ENCODE measurements around the gene TMEM174. TPM values are rescaled to one million over a fixed set of nuclear protein-coding genes. Genes with fewer than 3 reads are reported as not detected.
A peak's percentile ranks its signal among the peaks of the same experiment; 100 is the strongest.

Gene TMEM174
- total and polyA plus RNA-seq, 2 donors (not counting 1 experiment from before 2014, with no cell fraction given) = not detected

- no peaks in the 10 kb centered on the region for H3K9me3 ChIP-seq (ENCODE audit: control insufficient read depth, insufficient read depth, low read depth, low read length)
- DNase-seq (ENCODE audit: low read depth in 2 of 2) = peak in 1 of 2 donors; percentile 6
- H3K4me3 ChIP-seq (replicated peaks in 1 of 4; ENCODE audit: control extremely low read depth in 1 of 4, insufficient read depth in 1 of 4, low read depth in 3 of 4, low read length in 4 of 4) = no peak overlapping the region
- H4K20me1 ChIP-seq (ENCODE audit: control insufficient read depth, extremely low read depth, insufficient read depth, low read length) = no peaks in the 10 kb centered on the region
- TF ChIP-seq EZH2 (IDR thresholded peaks at IDR 0.05; ENCODE audit: low read length, missing control alignments) = no peak
- TF ChIP-seq CTCF (conservative IDR thresholded peaks at IDR 0.05 in 1 of 2, IDR thresholded peaks at IDR 0.05 in 1 of 2; ENCODE audit: low read depth in 1 of 2, low read length in 2 of 2) = no peak
- H3K9ac ChIP-seq (ENCODE audit: insufficient read depth, low read length) = no peak overlapping the region
- H3K27me3 ChIP-seq (ENCODE audit: control insufficient read depth, insufficient read depth, low read length) = peaks cover 13% of the 10 kb centered on the region
- H3K4me1 ChIP-seq (ENCODE audit: control insufficient read depth, extremely low read depth, insufficient read depth, low read length) = no peaks in the 10 kb centered on the region
- no peaks in the 10 kb centered on the region for H3K36me3 ChIP-seq (ENCODE audit: control insufficient read depth, insufficient read depth, low read length)
- H3K79me2 ChIP-seq (ENCODE audit: control insufficient read depth, insufficient read depth, low read length) = no peaks in the 10 kb centered on the region
- H2AFZ ChIP-seq (ENCODE audit: low read length) = no peak overlapping the region
- no peak overlapping the region for H3K4me2 ChIP-seq (ENCODE audit: extremely low read depth, insufficient read depth, low read length)
- no peak overlapping the region for H3K27ac ChIP-seq (ENCODE audit: insufficient read depth, low read length)
Measured at GRCh38 chr5:73143716-73144115, 29.3 kb upstream of the TMEM174 start.

GRCh38 chr5:73149540-73149939 is 23.5 kb upstream of the TMEM174 start:
- H3K79me2 ChIP-seq (ENCODE audit: control insufficient read depth, insufficient read depth, low read length) = no peaks in the 10 kb centered on the region
- H3K27ac ChIP-seq (ENCODE audit: insufficient read depth, low read length) = no peak overlapping the region
- DNase-seq (ENCODE audit: low read depth in 2 of 2) = no peak
- H2AFZ ChIP-seq (ENCODE audit: low read length) = no peak overlapping the region
- H3K27me3 ChIP-seq (ENCODE audit: control insufficient read depth, insufficient read depth, low read length) = peaks cover 12% of the 10 kb centered on the region
- no peak overlapping the region for H3K4me2 ChIP-seq (ENCODE audit: extremely low read depth, insufficient read depth, low read length)
- no peaks in the 10 kb centered on the region for H3K9me3 ChIP-seq (ENCODE audit: control insufficient read depth, insufficient read depth, low read depth, low read length)
- no peak for TF ChIP-seq EZH2 (IDR thresholded peaks at IDR 0.05; ENCODE audit: low read length, missing control alignments)
- TF ChIP-seq CTCF (conservative IDR thresholded peaks at IDR 0.05 in 1 of 2, IDR thresholded peaks at IDR 0.05 in 1 of 2; ENCODE audit: low read depth in 1 of 2, low read length in 2 of 2) = no peak
- H3K9ac ChIP-seq (ENCODE audit: insufficient read depth, low read length) = no peak overlapping the region
- no peaks in the 10 kb centered on the region for H3K36me3 ChIP-seq (ENCODE audit: control insufficient read depth, insufficient read depth, low read length)
- no peaks in the 10 kb centered on the region for H4K20me1 ChIP-seq (ENCODE audit: control insufficient read depth, extremely low read depth, insufficient read depth, low read length)
- no peak overlapping the region for H3K4me3 ChIP-seq (replicated peaks in 1 of 4; ENCODE audit: control extremely low read depth in 1 of 4, insufficient read depth in 1 of 4, low read depth in 3 of 4, low read length in 4 of 4)
- H3K4me1 ChIP-seq (ENCODE audit: control insufficient read depth, extremely low read depth, insufficient read depth, low read length) = no peaks in the 10 kb centered on the region

GRCh38 chr5:73150876-73151275 is 22.1 kb upstream of the TMEM174 start:
- H3K27me3 ChIP-seq (ENCODE audit: control insufficient read depth, insufficient read depth, low read length) = peaks cover 16% of the 10 kb centered on the region
- no peak overlapping the region for H3K27ac ChIP-seq (ENCODE audit: insufficient read depth, low read length)
- no peak for DNase-seq (ENCODE audit: low read depth in 2 of 2)
- no peaks in the 10 kb centered on the region for H4K20me1 ChIP-seq (ENCODE audit: control insufficient read depth, extremely low read depth, insufficient read depth, low read length)
- H3K36me3 ChIP-seq (ENCODE audit: control insufficient read depth, insufficient read depth, low read length) = no peaks in the 10 kb centered on the region
- no peaks in the 10 kb centered on the region for H3K9me3 ChIP-seq (ENCODE audit: control insufficient read depth, insufficient read depth, low read depth, low read length)
- no peak overlapping the region for H3K4me2 ChIP-seq (ENCODE audit: extremely low read depth, insufficient read depth, low read length)
- no peak overlapping the region for H3K9ac ChIP-seq (ENCODE audit: insufficient read depth, low read length)
- no peak overlapping the region for H3K4me3 ChIP-seq (replicated peaks in 1 of 4; ENCODE audit: control extremely low read depth in 1 of 4, insufficient read depth in 1 of 4, low read depth in 3 of 4, low read length in 4 of 4)
- no peak overlapping the region for H2AFZ ChIP-seq (ENCODE audit: low read length)
- no peaks in the 10 kb centered on the region for H3K79me2 ChIP-seq (ENCODE audit: control insufficient read depth, insufficient read depth, low read length)
- TF ChIP-seq EZH2 (IDR thresholded peaks at IDR 0.05; ENCODE audit: low read length, missing control alignments) (no peak), CTCF (conservative IDR thresholded peaks at IDR 0.05 in 1 of 2, IDR thresholded peaks at IDR 0.05 in 1 of 2; ENCODE audit: low read depth in 1 of 2, low read length in 2 of 2) (no peak)
- no peaks in the 10 kb centered on the region for H3K4me1 ChIP-seq (ENCODE audit: control insufficient read depth, extremely low read depth, insufficient read depth, low read length)
